GM21423 (cell line): ENCODE measurements around the gene ATG16L1.
"Not testable (repeated sequence)": the region's sequence is repeated elsewhere in the genome, so short reads cannot be mapped to it uniquely, and the experiment has no call there.

Source experiments
- ATAC-seq: cut with Tn5 transposase; IDR thresholded peaks from one replicate; pipeline ENCODE4 v1.9.1; 2021; ENCODE audit warnings: mild to moderate bottlenecking, moderate library complexity; ENCODE audit not compliant: unreplicated experiment

Gene ATG16L1

GRCh38 chr2:233328922-233329321, 77.4 kb downstream of the ATG16L1 start:
- no peak for ATAC-seq

GRCh38 chr2:233329489-233330135, 78.1 kb downstream of the ATG16L1 start:
- ATAC-seq, result no peak

DNA sequence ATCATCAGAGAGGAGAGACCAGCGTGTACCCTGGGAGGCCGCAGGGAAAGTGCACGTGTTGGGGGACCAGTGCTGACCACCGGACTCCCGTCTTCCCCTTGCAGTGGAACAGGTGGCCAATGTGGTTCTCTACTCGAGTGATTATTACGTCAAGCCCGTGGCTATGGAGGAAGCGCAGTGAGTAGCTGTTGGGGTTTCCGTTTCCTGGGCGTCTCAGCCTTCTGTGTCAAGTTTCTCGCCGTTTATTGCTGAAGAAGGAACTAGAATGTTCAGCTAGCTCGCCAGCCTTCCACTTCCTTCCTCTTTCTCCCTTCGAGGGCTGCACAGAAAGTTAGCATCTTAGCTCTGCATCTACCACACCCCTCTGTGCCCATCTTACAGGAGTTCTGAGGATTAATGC, 80.1 kb downstream of the ATG16L1 start:
- peak; percentile 92 for ATAC-seq

GRCh38 chr2:233332125-233332524, 80.7 kb downstream of the ATG16L1 start:
- ATAC-seq, result no peak

- no peak for ATAC-seq
Observed at GRCh38 chr2:233334915-233335314, 83.4 kb downstream of the ATG16L1 start.

DNA sequence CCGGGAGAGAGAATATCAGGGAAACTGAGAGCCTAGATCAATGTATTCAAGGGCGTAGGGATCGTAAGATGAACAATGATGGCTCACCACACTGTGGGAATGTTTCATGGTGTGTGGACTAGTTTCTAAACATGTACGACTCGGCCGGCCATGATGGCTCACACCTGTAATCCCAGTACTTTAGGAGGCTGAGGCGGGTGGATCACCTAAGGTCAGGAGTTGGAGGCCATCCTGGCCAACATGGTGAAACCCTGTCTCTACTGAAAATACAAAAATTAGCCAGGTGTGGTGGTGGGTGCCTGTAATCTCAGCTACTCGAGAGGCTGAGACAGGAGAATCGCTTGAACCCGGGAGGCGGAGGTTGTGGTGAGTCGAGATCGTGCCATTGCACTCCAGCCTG, 84.6 kb downstream of the ATG16L1 start:
- ATAC-seq, result not testable (repeated sequence)

- ATAC-seq, result no peak
Observed at GRCh38 chr2:233336541-233336940, 85.1 kb downstream of the ATG16L1 start.

DNA sequence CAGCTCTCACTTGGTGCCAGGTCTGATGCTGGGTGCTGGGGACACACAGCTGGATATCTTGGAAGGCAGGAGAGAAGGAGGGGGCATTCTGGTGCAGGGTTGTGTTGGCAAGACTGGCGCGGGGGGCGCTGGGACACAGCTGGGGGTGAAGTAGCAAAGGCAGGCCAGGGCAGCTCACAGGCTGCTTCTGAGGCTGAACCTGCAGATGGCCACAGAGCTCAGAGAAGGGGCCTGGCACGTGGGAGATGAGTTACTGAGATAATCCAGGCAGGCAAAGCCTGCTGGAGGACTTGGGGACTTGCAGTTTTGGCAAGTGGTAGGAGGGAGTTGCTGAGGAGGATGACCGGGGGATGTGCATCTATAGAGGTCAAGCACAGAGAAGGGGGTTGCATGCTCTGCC, 86.6 kb downstream of the ATG16L1 start:
- ATAC-seq, result no peak

DNA sequence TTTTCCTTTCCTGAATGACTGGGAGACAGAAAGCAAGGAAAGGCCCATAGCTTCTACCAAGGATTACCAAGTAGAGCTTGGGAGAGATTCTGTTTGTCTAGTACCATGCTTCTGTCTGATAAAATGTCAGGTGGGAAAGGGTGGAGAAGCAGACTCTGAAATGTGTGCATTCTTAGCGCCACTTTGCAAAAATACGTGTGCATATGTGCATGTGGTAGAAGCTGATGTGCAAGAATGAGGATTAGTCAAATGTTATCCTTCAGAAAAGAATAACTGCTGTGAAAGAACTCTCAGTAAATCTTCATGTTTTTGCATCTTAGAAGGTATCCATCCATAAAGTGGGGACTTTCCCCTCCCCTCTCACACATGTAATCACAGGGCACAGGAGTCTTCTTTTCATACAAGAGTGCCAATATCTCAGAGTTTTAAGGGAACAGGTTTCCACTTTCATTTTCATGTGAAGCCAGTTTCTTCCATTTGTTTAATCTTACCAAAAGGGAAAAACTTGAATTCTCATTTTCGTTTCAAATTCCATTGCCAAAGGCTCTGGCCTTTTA, 87.4 kb downstream of the ATG16L1 start:
- no peak for ATAC-seq

- ATAC-seq, result no peak
Observed at GRCh38 chr2:233339427-233339826, 88.0 kb downstream of the ATG16L1 start.

DNA sequence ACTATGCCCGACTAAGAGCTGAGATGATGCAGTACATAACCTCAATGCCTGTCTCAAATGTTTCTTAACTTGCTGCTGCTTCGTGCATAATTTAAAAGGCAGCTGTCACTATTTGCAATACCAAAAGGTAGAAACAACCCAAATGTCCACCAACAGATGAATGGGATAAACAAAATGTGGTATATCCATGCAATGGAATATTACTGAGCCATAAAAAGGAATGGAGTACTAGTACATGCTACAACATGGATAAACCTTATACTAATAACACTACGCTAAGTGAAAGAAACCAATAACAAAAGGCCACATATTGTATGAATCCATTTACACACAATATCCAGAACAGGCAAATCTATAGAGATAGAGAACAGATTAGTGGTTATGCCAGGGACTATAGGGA, 89.8 kb downstream of the ATG16L1 start:
- no peak for ATAC-seq

DNA sequence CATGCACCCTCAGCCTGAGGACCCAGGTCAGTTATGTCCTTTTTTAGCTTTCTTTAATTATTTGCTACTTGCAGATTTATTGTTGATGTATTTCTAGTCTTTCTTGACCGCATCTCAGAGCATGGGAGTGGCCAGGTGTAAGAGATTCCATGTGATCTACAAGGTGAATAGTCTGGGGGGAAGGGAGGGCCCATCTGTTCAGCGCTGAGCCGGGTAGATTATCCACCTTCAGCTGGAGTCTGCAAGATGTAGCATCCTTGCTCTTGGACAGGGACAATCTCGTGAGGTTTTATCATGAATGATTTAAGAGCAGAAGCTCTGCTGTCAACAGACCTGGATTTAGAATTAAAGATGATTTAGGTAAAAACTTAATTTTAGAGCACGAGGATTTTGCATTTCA, 90.8 kb downstream of the ATG16L1 start:
- ATAC-seq, result no peak

DNA sequence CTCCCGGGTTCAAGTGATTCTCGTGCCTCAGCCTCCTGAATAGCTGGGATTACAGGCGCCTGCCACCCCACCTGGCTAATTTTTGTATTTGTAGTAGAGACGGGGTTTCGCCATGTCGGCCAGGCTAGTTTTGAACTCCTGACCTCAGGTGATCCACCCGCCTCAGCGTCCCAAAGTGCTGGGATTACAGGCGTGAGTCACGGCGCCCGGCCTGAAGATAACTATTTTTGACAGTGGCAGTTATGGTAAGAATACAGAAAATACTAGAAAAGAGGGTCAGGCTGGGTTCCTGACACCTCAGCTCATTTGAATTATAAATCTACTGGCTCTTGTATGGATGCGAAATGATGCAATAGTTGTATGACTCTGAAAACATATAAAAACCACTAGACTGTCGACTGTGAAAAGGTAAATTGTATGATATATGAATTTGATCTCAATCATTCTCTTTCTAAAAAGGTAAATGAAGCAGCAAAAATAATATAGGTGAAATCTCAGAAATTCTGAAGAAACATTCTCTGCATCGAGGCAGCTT, 91.8 kb downstream of the ATG16L1 start:
- ATAC-seq, result no peak
